ENCODE data around the gene ZNF462. TPM values are rescaled to one million over a fixed set of nuclear protein-coding genes. Genes with fewer than 3 reads are reported as not detected.

The ZNF462 gene
- total and polyA plus RNA-seq, 7 donors: 2.0 to 102 (median 16.3) TPM

DNA sequence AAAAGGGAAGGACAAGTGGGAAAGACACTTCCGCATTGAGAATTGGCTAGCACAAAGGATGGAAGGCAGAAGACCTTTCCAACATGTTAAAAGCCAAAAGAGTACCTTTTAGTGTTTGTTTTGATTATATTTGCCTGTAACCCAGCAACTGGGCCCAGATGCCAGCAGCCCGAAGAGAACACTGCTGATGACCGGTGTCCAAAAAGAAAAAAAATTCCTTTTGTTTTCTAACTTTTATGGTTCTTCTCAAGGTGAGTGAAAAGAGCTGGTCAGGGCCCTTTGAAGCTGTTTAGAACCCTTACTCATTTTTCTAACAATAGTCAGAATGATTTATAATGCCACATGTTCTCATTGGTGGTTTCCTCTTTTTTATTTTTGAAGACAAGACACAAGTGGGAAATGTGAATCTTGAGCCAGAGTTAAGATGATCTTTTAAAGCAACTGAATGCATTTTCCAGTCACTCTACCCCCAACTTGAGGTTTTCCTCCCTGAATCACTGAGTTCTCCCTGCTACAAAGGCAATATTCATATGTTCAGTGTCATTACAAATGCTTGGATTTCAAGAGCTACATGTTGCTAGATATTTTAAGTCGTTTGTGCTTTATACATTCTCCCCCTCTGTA is 32.3 kb upstream of the ZNF462 start:
- 9 to 16% (median 13%) methylated on average over 4 of the region's 4 CpGs for WGBS, 3 donors
- Histone ChIP-seq H3K4me1 (peaks cover 18% of the 10 kb centered on the region), H3K4me3 (no peak overlapping the region), H3K27ac (peak overlapping the region; percentile 47), H3K27me3 (ENCODE audit: insufficient read depth in 3 of 3, low read length in 2 of 3) (no peaks in the 10 kb centered on the region), H3K36me3 (ENCODE audit: insufficient read depth in 1 of 2, low read depth in 1 of 2) (no peaks in the 10 kb centered on the region), H3K9me3 (no peaks in the 10 kb centered on the region)
- ATAC-seq (peak in 3 of 4 donors; percentile 30 to 59 (median 48)), DNase-seq (no peak)
- intact Hi-C loops (cut with DNase I): no loop called here
- TF ChIP-seq, protein P1, sequence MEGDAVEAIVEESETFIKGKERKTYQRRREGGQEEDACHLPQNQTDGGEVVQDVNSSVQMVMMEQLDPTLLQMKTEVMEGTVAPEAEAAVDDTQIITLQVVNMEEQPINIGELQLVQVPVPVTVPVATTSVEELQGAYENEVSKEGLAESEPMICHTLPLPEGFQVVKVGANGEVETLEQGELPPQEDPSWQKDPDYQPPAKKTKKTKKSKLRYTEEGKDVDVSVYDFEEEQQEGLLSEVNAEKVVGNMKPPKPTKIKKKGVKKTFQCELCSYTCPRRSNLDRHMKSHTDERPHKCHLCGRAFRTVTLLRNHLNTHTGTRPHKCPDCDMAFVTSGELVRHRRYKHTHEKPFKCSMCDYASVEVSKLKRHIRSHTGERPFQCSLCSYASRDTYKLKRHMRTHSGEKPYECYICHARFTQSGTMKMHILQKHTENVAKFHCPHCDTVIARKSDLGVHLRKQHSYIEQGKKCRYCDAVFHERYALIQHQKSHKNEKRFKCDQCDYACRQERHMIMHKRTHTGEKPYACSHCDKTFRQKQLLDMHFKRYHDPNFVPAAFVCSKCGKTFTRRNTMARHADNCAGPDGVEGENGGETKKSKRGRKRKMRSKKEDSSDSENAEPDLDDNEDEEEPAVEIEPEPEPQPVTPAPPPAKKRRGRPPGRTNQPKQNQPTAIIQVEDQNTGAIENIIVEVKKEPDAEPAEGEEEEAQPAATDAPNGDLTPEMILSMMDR (IDR thresholded peaks at IDR 0.05): no peak

DNA sequence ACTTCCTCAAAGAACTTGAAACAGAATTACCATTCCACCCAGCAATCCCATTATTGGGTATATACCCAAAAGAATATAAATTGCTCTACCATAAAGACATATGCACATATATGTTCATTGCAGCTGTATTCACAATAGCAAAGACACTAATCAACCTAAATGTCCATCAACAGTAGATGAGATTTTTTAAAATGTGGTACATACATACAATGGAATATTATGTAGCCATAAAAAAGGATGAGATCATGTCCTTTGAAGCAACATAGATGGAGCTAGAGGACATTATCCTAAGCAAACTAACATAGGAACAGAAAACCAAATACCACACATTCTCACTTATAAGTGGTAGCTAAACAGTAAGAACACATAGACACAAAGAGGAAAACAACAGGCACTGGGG is 28.1 kb upstream of the ZNF462 start:
- Histone ChIP-seq H3K36me3 (ENCODE audit: insufficient read depth in 1 of 2, low read depth in 1 of 2) (no peaks in the 10 kb centered on the region), H3K27me3 (ENCODE audit: insufficient read depth in 3 of 3, low read length in 2 of 3) (no peaks in the 10 kb centered on the region), H3K4me3 (no peak overlapping the region), H3K4me1 (peaks cover 12% of the 10 kb centered on the region), H3K9me3 (no peaks in the 10 kb centered on the region), H3K27ac (no peak overlapping the region)
- ATAC-seq (no peak), DNase-seq (no peak)
- intact Hi-C loops (cut with DNase I): no loop called here
- TF ChIP-seq, protein P1 (IDR thresholded peaks at IDR 0.05): no peak

DNA sequence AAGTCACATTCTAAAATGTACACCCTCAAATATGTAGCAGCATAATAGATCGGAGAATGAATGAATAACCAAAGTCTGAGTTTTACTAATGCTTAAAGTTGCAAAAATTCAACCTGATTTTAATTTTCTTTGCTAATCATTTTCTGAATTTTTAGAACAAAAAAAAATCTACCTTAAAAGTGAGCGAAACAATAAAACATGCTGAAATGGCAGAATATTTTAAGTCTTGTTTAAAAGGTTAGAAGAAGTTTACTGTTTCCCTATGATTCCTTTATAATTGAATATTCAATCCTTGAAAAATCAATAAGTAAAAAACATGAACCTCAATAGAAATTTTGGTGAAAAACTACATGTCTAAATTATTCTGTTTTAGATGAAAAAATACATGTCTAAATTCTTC is 27.1 kb upstream of the ZNF462 start:
- Histone ChIP-seq H3K4me3 (no peak overlapping the region), H3K27ac (no peak overlapping the region), H3K9me3 (no peaks in the 10 kb centered on the region), H3K36me3 (ENCODE audit: insufficient read depth in 1 of 2, low read depth in 1 of 2) (no peaks in the 10 kb centered on the region), H3K4me1 (peaks cover 3% of the 10 kb centered on the region), H3K27me3 (ENCODE audit: insufficient read depth in 3 of 3, low read length in 2 of 3) (no peaks in the 10 kb centered on the region)
- intact Hi-C loops (cut with DNase I): no loop called here
- TF ChIP-seq, protein P1 (IDR thresholded peaks at IDR 0.05): no peak
- WGBS, 3 donors: 95 to 100% (median 97%) methylated on average over 2 of the region's 2 CpGs
- DNase-seq: no peak
- no peak for ATAC-seq

DNA sequence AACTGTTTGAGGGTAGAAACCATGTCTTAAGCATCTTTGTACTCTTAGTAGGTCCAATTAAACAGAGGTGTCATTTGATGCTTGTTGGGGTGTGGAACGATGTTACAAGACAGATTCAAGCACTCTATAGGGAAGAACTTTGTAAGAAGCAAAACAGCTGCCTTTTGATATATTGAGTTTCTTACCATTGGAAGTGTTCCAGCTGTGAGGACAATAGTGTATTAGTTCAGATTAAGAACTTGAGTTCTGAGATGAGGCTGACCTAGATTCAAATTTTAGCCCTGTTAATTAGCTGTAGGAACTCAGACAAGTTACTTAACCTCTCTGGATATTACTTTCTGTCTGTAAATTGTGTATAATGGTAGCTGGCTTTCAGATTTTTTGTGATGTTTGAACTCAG is 19.6 kb upstream of the ZNF462 start:
- ATAC-seq: no peak
- no peak overlapping the region for H3K4me3 ChIP-seq
- no peak for DNase-seq
- H3K9me3 ChIP-seq: no peaks in the 10 kb centered on the region
- no peaks in the 10 kb centered on the region for H3K4me1 ChIP-seq
- WGBS, 3 donors: 9 to 24% (median 9%) methylated on average over 1 of the region's 1 CpG
- H3K27me3 ChIP-seq (ENCODE audit: insufficient read depth in 3 of 3, low read length in 2 of 3): no peaks in the 10 kb centered on the region
- H3K36me3 ChIP-seq (ENCODE audit: insufficient read depth in 1 of 2, low read depth in 1 of 2): no peaks in the 10 kb centered on the region
- TF ChIP-seq, protein P1 (IDR thresholded peaks at IDR 0.05): no peak
- intact Hi-C loops (cut with DNase I): loop anchor here in 1 of 2 donors (10.0 kb wide), 1 partner anchor 819 kb away; no protein-coding TSS in a partner anchor
- no peak overlapping the region for H3K27ac ChIP-seq

DNA sequence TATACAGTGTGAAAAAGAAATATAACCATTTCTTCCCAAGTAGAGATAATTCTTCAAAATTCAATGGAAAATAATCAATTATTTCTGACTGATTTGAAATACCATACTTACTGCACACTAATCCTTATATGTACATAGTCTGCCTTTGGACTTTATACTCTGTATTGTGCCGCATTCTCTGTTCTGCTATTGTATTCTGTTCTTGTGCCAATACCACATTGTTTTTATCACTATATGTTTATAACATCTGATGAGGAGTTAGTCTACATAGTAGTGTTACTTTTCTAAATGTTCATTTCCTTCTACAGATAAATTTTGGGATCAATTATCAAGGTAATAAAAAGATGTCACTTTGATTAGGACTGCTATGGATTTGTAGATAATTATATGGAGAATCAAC is 16.7 kb upstream of the ZNF462 start:
- TF ChIP-seq, protein P1 (IDR thresholded peaks at IDR 0.05): no peak
- no peaks in the 10 kb centered on the region for H3K9me3 ChIP-seq
- no peak for DNase-seq
- no peaks in the 10 kb centered on the region for H3K4me1 ChIP-seq
- 94 to 96% (median 95%) methylated on average over 1 of the region's 1 CpG for WGBS, 3 donors
- H3K27me3 ChIP-seq (ENCODE audit: insufficient read depth in 3 of 3, low read length in 2 of 3): no peaks in the 10 kb centered on the region
- H3K4me3 ChIP-seq: no peak overlapping the region
- intact Hi-C loops (cut with DNase I): loop anchor here in 1 of 2 donors (10.0 kb wide), 1 partner anchor 822 kb away; no protein-coding TSS in a partner anchor
- no peak for ATAC-seq
- no peaks in the 10 kb centered on the region for H3K36me3 ChIP-seq (ENCODE audit: insufficient read depth in 1 of 2, low read depth in 1 of 2)
- no peak overlapping the region for H3K27ac ChIP-seq

Data from psoas muscle (tissue), 8 donors.